ENCODE data around the gene CMTM3. TPM values are rescaled to one million over a fixed set of nuclear protein-coding genes. Genes with fewer than 3 reads are reported as not detected.

Gene CMTM3
- total and polyA plus RNA-seq, 9 of the 15 experiments (the other 6 are each of a cell fraction or from before 2014, with no cell fraction given) = 4.6 to 33.4 (median 17.5) TPM

DNA sequence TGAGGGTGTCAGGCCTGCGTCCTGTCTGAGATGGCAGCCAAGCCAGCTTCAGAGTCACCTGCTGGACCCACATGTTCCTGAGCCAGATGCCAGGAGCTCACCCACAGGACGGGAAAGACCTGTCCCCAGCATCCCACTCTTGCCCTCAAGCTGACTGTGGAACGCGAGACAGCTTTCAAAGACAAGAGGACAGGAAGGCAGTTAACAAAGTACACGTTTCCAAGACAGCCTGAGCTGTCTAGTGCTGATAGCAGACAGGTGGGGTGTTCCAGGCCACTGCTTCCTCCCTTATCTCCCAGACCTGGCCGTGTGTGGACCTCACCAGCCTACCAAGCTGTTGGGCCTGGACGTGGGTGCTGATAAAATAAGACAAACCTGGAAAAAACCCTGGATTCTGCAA, 13.2 kb downstream of the CMTM3 start:
- in situ Hi-C loops (cut with MboI) (no loop called here), intact Hi-C loops (cut with micrococcal nuclease) (loop anchor here (5.0 kb wide), 1 partner anchor 80 kb away; the partner anchor contains the start of gene CMTM4)
- BruUV-seq (replicated peaks) = no TSS peak
- H3K9ac ChIP-seq (ENCODE audit: insufficient read depth in 1 of 2, low read depth in 2 of 2, low read length in 2 of 2) = peak overlapping the region; percentile 17 to 87; a peak in 3 of 4 replicates
- peak; percentile 80 for ATAC-seq
- H3K9me1 ChIP-seq (ENCODE audit: control insufficient read depth, insufficient read depth, low read length) = no peaks in the 10 kb centered on the region
- H3K27ac ChIP-seq (ENCODE audit: extremely low read depth, low read depth, low read length) = peak overlapping the region; percentile 78
- WGBS (ENCODE audit: insufficient coverage, low coverage, missing lambda C conversion rate) = 6% methylated on average over 7 of the region's 7 CpGs
- ChIA-PET POLR2A (interaction anchor here (0.8 to 3.6 kb wide), 5 partner anchors 9 to 208 kb away, joined by 3 to 31 read pairs (median 4); no protein-coding TSS in a partner anchor), CTCF (ENCODE audit: low intra/inter-chr PET ratio) (no interaction called here)
- peak; percentile 98 for FAIRE-seq
- H2AFZ ChIP-seq (ENCODE audit: low read depth, low read length) = 0 out of 2 replicates have a peak overlapping the region, but pooled peaks have one; percentile 28
- DNase-seq (ENCODE audit: extremely low read depth in 1 of 4, low spot score in 3 of 4) = peak; percentile 66 to 88 (median 78)
- H3K36me3 ChIP-seq (ENCODE audit: control insufficient read depth, insufficient read depth, low read length) = peaks cover 53% of the 10 kb centered on the region
- H3K79me2 ChIP-seq (ENCODE audit: control insufficient read depth, insufficient read depth, low read length) = no peaks in the 10 kb centered on the region
- no peak overlapping the region for H3K4me3 ChIP-seq
- no peaks in the 10 kb centered on the region for H4K20me1 ChIP-seq (replicated peaks; ENCODE audit: control insufficient read depth, insufficient read depth, low read length)
- H3K27me3 ChIP-seq (ENCODE audit: control insufficient read depth in 2 of 2, insufficient read depth in 2 of 2, low read length in 2 of 2) = no peaks in the 10 kb centered on the region
- no peaks in the 10 kb centered on the region for H3K9me3 ChIP-seq (replicated peaks; ENCODE audit: control insufficient read depth, insufficient read depth, low read depth, low read length)
- peak overlapping the region; percentile 57 for H3K4me2 ChIP-seq (ENCODE audit: insufficient read depth, low read length)
- peaks cover 36 to 55% of the 10 kb centered on the region in 2 experiments for H3K4me1 ChIP-seq (replicated peaks in 1 of 2; ENCODE audit: control insufficient read depth in 2 of 2, insufficient read depth in 2 of 2, low read length in 2 of 2)
- TF ChIP-seq CSDE1 (IDR thresholded peaks at IDR 0.05) (no peak), HNRNPH1 (optimal IDR thresholded peaks at IDR 0.05; ENCODE audit: low read depth, low read length) (no peak), THRAP3 (IDR thresholded peaks at IDR 0.05; ENCODE audit: borderline replicate concordance) (no peak), SMAD4 (CRISPR knock-in tag; conservative IDR thresholded peaks at IDR 0.05) (peak; percentile 97), CEBPZ (IDR thresholded peaks at IDR 0.05; ENCODE audit: borderline replicate concordance, low read depth, low read length) (no peak), ZNF707 (CRISPR knock-in tag; conservative IDR thresholded peaks at IDR 0.05) (no peak)
- TF ChIP-seq, protein P1, sequence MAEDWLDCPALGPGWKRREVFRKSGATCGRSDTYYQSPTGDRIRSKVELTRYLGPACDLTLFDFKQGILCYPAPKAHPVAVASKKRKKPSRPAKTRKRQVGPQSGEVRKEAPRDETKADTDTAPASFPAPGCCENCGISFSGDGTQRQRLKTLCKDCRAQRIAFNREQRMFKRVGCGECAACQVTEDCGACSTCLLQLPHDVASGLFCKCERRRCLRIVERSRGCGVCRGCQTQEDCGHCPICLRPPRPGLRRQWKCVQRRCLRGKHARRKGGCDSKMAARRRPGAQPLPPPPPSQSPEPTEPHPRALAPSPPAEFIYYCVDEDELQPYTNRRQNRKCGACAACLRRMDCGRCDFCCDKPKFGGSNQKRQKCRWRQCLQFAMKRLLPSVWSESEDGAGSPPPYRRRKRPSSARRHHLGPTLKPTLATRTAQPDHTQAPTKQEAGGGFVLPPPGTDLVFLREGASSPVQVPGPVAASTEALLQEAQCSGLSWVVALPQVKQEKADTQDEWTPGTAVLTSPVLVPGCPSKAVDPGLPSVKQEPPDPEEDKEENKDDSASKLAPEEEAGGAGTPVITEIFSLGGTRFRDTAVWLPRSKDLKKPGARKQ (CRISPR knock-in tag; IDR thresholded peaks at IDR 0.05) = no peak
- TF ChIP-seq, protein P2, sequence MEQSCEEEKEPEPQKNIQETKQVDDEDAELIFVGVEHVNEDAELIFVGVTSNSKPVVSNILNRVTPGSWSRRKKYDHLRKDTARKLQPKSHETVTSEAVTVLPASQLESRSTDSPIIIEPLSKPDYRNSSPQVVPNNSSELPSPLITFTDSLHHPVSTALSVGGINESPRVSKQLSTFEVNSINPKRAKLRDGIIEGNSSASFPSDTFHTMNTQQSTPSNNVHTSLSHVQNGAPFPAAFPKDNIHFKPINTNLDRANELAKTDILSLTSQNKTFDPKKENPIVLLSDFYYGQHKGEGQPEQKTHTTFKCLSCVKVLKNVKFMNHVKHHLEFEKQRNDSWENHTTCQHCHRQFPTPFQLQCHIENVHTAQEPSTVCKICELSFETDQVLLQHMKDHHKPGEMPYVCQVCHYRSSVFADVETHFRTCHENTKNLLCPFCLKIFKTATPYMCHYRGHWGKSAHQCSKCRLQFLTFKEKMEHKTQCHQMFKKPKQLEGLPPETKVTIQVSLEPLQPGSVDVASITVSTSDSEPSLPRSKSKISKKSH (CRISPR knock-in tag; IDR thresholded peaks at IDR 0.05) = no peak
- TF ChIP-seq, protein P3, sequence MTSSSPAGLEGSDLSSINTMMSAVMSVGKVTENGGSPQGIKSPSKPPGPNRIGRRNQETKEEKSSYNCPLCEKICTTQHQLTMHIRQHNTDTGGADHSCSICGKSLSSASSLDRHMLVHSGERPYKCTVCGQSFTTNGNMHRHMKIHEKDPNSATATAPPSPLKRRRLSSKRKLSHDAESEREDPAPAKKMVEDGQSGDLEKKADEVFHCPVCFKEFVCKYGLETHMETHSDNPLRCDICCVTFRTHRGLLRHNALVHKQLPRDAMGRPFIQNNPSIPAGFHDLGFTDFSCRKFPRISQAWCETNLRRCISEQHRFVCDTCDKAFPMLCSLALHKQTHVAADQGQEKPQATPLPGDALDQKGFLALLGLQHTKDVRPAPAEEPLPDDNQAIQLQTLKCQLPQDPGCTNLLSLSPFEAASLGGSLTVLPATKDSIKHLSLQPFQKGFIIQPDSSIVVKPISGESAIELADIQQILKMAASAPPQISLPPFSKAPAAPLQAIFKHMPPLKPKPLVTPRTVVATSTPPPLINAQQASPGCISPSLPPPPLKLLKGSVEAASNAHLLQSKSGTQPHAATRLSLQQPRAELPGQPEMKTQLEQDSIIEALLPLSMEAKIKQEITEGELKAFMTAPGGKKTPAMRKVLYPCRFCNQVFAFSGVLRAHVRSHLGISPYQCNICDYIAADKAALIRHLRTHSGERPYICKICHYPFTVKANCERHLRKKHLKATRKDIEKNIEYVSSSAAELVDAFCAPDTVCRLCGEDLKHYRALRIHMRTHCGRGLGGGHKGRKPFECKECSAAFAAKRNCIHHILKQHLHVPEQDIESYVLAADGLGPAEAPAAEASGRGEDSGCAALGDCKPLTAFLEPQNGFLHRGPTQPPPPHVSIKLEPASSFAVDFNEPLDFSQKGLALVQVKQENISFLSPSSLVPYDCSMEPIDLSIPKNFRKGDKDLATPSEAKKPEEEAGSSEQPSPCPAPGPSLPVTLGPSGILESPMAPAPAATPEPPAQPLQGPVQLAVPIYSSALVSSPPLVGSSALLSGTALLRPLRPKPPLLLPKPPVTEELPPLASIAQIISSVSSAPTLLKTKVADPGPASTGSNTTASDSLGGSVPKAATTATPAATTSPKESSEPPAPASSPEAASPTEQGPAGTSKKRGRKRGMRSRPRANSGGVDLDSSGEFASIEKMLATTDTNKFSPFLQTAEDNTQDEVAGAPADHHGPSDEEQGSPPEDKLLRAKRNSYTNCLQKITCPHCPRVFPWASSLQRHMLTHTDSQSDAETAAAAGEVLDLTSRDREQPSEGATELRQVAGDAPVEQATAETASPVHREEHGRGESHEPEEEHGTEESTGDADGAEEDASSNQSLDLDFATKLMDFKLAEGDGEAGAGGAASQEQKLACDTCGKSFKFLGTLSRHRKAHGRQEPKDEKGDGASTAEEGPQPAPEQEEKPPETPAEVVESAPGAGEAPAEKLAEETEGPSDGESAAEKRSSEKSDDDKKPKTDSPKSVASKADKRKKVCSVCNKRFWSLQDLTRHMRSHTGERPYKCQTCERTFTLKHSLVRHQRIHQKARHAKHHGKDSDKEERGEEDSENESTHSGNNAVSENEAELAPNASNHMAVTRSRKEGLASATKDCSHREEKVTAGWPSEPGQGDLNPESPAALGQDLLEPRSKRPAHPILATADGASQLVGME (CRISPR knock-in tag; IDR thresholded peaks at IDR 0.05) = no peak
